Measurements from ENCODE around the gene DDX5.
"Not testable (repeated sequence)": the region's sequence is repeated elsewhere in the genome, so short reads cannot be mapped to it uniquely, and the experiment has no call there.

The DDX5 gene

DNA sequence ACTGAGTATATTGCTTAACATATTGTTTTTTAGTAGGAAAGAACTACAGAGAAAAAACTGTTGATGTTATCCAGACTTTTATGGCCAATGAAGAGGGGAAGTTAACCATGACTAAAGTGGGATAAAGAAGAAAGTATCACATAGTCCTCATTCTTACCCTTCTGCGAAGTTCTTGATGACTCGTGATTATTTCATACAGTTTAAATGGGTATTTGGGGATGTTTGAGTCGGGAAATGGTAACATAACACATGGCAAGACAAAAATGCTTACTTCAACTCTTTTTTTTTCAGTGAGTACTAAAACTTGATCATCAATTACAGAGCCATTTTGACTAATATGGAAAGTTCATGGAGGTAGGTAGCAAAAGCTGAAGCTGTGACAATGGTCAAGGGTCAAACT, 14.1 kb downstream of the DDX5 start:
- no peak for FAIRE-seq

DNA sequence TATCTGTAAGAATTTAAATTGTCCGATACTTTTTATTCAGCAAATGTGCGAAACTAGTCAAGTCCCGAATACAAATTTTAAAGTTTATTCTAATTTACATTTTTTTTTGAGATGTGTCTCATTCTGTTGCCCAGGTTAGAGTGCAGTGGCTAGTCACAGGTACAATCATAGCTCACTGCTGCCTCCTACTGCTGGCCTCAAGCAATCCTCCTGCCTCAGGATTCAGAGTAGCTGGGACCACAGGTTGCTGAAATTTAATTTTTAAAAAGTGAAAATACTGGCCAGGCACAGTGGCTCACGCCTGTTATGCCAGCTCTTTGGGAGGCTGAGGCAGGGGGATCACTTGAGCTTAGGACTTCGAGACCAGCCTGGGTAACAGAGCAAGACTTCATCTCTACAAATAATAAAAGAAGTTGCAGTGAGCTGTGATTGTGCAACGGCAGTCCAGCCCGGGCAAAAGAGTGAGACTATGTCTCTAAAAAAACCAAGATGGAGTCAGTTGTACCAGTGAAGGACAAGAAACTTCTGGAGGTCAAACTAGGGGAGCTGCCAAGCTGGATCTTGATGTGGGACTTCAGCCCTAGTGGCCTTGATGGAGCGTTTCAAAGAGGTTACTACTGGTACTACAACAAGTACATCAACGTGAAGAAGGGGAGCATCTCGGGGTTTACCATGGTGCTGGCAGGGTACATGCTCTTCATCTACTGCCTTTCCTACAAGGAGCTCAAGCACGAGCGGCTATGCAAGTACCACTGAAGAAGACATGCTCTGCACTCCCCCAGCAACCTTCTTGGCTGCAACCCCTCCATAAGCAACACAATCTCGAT, 14.8 kb downstream of the DDX5 start:
- FAIRE-seq: no peak

DNA sequence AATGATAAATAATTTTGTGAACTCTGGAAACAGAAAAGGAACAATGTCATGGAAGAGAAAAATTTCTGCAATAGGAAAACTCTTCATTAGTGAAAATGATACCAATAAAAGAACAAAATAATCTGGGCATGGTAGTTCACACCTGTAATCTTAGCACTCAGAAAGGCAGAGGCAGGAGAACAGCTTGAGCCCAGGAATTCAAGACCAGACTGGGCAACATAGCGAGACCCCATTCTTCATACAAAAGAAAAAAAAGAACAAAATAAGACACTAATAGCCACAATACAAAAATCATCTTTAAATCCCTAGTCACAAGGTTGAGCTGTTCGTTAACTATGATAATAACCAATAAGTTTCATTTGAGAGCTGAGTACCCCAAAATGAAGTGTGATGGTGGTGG, 17.8 kb downstream of the DDX5 start:
- no peak for FAIRE-seq

DNA sequence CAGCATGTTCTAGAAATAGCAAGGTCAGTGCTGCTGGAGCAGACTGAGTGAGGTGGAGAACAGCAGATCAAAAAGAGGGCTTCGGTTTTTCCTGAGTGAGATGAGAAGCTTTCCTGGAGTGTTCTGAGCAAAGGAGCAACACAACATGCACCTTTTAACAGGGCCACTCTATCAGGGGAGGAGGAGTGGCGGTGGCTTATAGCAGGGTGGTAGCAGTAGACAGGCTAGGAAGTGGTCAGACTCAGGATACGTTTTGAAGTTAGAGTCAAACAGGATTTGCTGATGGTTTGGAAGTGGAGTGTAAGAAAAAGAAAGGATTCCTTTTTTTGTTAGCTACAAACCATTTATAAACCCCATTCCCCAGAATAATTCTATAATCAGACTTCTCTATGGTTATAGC, 21.7 kb downstream of the DDX5 start:
- no peak for FAIRE-seq

DNA sequence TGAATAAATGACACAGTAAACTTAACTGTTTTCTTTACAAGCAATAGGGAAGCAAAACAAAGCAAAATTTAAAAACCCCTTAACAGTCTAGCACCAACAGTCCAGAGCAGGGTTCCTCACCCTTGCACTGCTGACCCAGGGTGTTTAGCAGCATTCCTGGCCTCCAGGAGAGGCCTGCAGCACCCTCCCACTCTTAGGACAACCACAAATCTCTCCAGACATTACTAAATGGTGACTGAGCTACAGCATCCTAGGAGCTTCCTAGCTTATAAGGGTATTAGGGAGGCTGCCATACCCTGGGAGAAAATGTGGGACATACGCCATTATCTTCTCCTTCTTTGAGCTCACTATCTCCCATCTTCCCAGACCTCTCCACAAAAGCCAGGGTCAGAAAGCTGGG, 25.1 kb downstream of the DDX5 start:
- FAIRE-seq: no peak

DNA sequence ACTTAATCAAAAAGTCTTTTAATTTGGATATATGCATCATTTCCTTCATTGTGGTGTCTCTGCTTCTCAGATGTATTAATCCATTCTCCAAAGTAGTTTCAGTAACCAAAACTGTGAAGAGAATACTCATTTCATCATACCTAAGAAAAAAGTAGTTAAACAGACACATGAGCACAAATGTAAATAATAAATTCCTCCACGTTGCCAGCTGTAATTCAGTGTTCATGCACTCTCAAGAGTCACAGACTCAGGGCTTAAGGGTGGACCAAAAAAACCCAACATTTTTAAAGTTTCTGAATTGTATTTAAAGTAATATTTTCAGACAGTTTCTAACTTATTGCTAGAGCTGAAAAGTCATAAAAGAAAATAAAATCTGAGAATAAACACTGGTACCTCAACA, 28.2 kb downstream of the DDX5 start:
- peak; percentile 15 for FAIRE-seq

DNA sequence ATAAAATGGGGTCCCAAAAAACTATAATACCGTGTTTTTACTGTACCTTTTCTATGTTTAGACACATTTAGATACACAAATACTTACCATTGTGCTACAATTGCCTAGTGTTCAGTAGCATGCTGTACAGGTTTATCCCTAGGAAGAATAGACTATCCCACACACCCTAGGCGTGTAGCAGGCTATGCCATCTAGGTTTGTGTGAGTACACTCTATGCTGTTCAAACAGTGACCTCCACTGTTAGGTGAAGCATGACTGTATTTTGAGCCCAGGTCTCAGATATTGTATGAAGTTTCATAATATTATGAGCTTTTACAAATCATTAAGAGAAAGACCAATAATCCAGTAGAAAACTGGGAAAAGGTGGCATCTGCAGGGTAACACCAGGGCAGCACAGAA, 33.5 kb downstream of the DDX5 start:
- no peak for FAIRE-seq

DNA sequence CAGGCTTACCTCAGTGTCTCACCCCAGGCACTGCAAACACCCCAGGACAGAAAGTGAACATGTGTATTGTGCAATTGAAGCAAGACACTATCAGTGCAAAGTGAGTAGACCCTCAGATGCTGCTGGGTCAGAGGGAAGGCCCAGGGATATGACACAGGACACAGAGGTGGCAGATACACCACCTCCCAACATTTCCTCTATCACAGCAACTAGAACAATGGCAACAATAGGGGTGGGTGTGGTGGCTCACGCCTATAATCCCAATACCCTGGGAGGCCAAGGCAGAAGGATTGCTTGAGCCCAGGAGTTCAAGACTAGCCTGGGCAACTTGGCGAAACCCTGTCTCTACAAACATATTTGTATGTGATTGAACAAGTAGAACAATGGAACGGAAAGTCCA, 34.6 kb downstream of the DDX5 start:
- no peak for FAIRE-seq

DNA sequence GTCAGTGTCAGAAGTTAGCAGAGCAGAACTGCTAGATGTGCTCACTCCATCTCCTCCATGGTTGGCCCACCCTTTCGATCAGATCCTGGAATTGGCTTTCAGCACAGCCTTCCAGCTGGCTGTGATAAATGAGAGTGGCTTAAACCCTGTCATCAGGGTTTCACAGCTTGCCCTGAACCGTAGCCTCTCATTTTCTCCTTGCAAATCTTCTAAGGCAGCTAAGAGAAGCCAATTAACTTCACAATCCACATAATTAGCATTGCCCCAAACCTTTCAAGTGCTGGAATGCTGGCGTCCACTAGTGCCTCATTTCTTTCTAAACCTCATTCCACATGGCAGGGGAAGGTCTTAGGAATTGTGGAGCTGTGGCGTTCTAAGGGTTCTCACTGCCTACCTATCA, 35.5 kb downstream of the DDX5 start:
- no peak for FAIRE-seq

DNA sequence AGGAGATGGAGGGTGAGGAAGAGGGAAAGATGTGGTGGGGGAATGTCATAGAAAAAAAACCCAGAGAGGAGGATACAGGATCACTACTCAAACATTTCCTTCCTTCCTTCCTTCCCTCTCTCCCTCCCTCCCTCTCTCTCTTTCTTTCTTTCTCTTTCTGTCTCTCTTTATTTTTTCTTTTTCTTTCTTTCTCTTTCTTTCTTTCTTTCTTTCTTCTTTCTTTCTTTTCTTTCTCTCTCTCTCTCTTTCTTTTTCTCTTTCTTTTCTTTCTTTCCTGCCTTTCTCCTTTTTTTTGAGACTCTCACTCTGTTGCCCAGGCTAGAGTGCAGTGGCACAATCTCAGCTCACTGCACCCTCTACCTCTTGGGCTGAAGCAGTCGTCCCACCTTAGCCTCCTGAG, 39.3 kb downstream of the DDX5 start:
- FAIRE-seq: not testable (repeated sequence)

DNA sequence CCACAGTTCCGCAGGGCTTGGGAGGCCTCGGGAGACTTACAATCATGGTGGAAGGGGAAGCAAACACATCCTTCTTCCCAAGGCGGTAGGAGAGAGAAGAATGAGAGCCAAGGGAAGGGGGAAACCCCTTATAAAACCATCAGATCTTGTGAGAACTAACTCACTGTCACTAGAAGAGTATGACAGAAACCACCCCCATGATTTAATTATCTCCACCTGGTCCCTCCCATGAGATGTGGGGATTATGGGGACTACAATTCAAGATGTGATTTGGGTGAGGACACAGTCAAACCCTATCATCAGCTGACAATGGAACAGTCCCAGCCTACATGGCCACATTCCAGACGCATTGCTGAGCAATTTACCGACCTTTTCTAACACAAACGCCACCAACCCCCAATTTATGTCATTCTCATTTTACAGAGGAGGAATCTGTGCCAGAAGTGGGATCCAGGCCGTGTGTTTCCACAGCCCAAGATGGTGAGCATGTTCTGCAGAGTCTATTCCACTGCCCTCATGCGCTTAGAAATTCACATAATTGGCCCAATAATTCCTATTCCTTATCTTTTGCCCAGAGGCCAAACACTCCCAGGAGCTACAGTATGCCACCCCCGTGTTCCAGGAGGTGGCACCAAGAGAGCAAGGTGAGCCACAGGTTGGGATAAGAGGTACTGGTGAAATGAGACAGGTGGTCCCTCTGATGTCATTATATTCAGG, 39.9 kb downstream of the DDX5 start:
- FAIRE-seq: no peak

DNA sequence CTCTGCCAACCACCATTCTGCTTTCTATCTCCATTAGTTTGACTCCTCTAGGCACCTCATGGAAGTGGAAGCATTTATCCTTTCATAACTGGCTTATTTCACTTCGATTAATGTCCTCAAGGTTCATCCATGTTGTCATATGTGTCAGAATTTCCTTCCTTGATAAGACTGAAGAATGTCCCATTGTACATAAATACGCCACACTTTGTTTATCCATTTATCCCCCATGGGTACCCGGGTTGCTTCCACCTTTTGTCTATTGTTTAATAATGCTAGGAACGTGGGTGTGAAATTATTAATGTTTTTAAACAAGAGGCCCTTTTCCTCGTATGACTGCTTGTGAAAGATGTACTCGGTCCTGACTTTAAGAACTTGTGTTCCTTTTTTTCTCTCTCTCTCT, 44.3 kb downstream of the DDX5 start:
- FAIRE-seq: no peak

DNA sequence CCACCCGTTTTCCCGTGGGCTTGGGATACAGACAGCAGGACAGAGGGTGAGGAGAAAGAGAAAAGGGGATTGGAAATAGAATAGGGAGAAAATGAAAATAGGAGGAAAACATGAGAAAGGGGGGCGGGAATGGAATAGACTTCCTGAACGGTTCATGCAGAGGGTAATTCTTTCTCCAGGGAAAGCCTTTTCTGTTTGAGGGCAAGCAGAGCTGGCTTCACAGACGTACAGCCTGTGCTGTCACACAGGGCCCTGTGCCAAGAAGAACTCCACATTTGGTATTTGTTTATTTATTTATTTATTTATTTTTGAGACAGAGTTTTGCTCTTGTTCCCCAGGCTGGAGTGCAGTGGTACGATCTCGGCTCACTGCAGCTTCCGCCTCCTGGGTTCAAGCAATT, 45.1 kb downstream of the DDX5 start:
- FAIRE-seq: no peak

DNA sequence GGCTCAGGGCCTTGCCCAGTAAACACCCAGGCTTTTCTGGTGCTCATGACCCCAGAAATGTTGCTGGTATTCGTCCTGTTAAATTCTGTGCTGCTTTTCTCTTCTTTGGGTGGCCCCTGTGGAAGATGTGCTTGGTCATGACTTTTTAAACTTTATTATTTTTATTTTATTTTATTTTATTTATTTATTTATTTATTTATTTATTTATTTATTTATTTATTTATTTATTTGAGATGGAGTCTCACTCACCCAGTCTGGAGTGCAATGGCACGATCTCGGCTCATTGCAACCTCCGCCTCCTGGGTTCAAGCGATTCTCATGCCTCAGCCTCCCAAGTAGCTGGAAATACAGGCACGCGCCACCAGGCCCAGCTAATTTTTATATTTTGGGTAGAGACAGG, 46.3 kb downstream of the DDX5 start:
- FAIRE-seq: not testable (repeated sequence)

DNA sequence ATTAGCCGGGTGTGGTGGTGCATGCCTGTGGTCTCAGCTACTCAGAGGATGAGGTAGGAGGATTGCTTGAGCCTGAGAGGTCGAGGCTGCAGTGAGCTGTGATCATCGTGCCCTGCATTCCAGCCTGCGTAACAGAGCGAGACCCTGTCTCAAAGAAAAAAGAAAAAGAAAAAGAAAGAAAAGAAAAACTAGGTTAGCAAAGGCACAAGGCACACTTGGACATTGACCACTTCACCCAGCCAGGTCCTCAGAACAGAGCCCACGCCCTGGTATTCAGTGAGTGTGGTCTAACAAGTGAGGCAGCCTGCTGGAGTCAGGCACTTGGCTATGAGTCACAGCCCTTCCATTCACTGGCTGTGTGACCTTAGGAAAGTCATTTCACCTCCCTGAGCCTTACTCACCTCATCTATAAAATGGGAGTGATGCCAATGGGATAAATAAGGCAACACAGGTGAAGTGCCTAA, 46.8 kb downstream of the DDX5 start:
- no peak for FAIRE-seq

DNA sequence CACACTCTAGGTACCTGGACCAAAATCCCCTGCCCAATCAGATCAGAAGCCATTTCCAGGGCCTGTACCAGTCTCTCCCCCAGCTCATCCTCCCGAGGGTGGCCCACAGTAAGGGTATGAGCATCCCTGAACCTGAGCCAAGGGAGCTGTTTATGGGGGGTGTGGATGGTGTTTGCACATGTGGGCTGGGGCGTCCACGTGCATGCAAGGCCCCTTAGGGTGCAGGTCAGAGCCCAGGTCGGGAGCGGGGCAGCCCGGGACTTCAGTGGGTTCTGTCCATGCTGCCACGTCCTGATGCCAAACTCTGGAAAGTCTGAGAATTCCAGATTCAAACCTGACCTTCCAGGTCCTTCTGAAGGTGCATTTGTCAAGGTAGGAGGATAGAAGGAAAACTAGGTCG, 47.3 kb downstream of the DDX5 start:
- no peak for FAIRE-seq

DNA sequence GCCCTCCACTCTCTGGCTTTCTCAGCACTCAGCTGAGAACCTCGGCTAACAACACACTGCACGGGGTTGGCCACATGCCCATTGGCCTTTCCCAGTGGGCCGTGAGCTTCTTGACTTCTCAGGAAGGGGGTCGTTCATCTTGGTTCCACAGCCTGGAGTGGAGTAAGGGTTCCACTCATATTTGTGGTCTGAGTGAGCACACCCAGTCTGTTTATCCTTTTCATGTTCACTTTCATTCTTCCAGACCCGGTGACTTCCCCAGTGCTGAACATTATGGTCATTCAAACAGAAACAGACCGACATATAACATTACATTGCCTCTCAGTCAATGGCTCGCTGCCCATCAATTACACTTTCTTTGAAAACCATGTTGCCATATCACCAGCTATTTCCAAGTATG, 48.9 kb downstream of the DDX5 start:
- no peak for FAIRE-seq

DNA sequence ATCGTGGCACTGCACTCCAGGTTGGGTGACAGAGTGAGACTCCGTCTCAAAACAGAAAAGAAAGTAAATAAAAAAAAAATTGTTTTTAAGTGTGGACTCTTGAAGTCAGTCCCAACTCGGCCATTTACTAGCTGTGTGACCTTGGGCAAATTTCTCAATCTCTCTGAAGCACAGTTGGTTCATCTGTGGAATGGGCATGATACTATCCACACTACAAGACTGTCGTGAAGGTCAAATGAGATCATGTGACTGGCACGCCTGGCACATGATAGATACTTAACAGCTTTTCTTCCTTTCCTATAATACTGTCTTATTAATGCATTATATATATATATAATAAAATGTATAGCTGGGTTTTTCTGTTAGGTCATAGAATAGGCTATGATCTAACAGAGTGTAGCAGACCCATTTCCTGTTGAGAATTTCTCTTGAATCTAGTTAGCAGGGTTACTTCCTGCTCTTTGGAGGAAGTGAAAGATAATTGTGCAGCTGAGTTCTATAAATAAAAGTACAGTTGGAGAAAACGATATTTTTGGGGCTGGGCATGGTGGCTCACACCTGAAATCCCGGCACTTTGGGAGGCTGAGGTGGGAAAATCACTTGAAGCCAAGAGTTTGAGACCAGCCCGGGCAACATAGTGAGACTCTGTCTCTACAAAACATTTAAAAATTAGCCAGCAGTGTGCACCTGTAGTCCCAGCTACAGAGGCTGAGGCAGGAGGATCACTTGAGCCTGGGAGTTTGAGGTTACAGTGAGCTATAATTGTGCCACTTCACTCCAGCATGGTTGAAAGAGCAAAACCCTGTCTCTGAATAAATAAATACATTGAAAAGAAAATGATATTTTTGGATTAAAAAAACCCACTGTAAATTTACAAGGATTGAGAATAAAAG, 49.9 kb downstream of the DDX5 start:
- FAIRE-seq: no peak

DNA sequence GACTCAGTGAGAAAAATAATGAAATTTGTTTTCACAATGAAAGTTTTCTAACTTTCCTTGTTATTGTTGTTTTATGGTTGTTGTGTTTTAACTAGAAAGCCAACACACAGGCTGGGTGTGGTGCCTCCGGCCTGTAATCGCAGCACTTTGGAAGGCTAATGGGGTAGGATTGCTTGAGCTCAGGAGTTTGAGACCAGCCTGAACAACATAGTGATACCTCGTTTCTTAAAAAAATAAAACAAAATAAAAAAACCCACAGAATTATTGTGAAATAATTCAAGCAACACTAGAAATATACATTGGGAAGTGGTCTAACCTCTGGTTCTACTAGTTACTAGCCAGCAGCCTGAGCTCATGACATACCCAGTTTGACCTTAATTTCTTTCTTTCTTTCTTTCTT, 56.5 kb downstream of the DDX5 start:
- no peak for FAIRE-seq

DNA sequence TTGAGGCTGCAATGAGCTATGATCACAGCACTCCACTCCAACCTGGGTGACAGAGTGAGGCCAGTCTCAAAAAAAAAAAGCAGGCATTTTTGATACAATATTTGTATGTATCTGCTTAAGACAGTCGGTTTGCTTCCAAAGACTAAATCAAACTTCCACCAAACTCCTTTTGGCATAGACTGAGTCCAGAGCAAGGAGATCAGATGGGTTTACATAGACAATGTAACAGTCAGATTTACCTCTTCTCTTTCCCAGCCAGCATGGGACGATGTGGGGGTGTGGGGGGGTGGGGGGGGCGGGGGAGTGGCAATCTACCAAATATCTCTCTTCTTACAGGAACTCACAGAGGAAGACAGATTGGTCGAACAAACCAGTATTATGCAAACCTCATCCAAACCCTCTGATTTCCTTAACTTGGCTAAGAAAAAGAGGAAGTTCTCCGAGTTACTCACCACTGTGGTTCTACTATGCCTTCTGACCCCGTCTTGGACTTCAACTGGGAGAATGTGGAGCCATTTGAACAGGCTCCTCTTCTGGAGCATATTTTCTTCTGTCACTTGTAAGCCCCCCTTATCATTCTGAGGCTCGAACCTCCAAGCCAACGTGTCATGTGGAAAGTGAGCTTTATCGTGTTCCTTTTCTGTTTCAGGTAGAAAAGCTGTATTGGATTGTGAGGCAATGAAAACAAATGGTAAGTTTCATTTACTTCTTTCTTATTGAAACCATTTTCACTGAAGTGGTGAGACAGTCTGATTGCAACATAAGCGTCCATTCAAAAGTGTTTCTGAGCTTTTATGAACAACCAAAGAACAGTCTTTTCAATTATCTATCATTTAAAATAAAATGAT, 57.2 kb downstream of the DDX5 start, which contains the start of gene MILR1:
Gene MILR1 (plus strand): TSS at position 451 of the 848 bp plus-strand sequence. CDS start 54 bp downstream, at position 505.
- no peak for FAIRE-seq

Data from endometrium (tissue), 2 donors.